Ascending aorta (tissue), 2 donors: ENCODE results near the gene DCAF10. TPM values are rescaled to one million over a fixed set of nuclear protein-coding genes. Genes with fewer than 3 reads are reported as not detected.

Source experiments
- DNase-seq, 2 donors: peaks; one replicate each; pipeline ENCODE4 v3.0.0-alpha.2; 2019; ENCODE audit warnings: low spot score in 2 of 2
- H3K27ac ChIP-seq, 2 donors: fragments of 200-600 bp; sonication (generic); one replicate each; pipeline ENCODE4 v1.5.1; 2016 to 2017; ENCODE audit warnings: mild to moderate bottlenecking in 1 of 2
- H3K27me3 ChIP-seq: fragments of 200-600 bp; sonication (generic); one replicate; pipeline ENCODE4 v1.5.1; 2017
- H3K36me3 ChIP-seq, 2 donors: fragments of 200-600 bp; sonication (generic); one replicate each; pipeline ENCODE4 v1.5.1; 2016
- H3K4me1 ChIP-seq, 2 donors: fragments of 200-600 bp; sonication (generic); one replicate each; pipeline ENCODE4 v1.5.1; 2016 to 2017; ENCODE audit warnings: mild to moderate bottlenecking in 1 of 2
- H3K4me3 ChIP-seq, 2 donors: fragments of 200-600 bp; sonication (generic); one replicate each; pipeline ENCODE4 v1.5.1; 2016 to 2017; ENCODE audit warnings: mild to moderate bottlenecking in 1 of 2
- H3K9me3 ChIP-seq, 2 donors: fragments of 200-600 bp; sonication (generic); one replicate each; pipeline ENCODE4 v1.5.1; 2016
- intact Hi-C: fragments of 100-400 bp; cut with DNase I; formaldehyde crosslinking; loops from one replicate; pipeline ENCODE4 v1.15.1; 2023
- total RNA-seq: library from RNA; depleted of rRNA; stranded (reverse); fragments of >200 nt; gene quantifications from one replicate; pipeline ENCODE4 v1.1.0, GENCODE V29; 2016
- TF ChIP-seq, protein P1 (sequence below), 3 experiments: fragments of 200-600 bp in 2 of 3; fragments of 450-650 bp in 1 of 3; sonication (generic) in 2 of 3; IDR thresholded peaks; one replicate each; pipeline ENCODE4 v1.5.1; 2016 to 2019; ENCODE audit warnings: antibody characterized with exemption in 3 of 3, mild to moderate bottlenecking in 1 of 3, moderate library complexity in 1 of 3

DCAF10 gene
- total RNA-seq, 1 donor from 2014 or later: 23.5 TPM

DNA sequence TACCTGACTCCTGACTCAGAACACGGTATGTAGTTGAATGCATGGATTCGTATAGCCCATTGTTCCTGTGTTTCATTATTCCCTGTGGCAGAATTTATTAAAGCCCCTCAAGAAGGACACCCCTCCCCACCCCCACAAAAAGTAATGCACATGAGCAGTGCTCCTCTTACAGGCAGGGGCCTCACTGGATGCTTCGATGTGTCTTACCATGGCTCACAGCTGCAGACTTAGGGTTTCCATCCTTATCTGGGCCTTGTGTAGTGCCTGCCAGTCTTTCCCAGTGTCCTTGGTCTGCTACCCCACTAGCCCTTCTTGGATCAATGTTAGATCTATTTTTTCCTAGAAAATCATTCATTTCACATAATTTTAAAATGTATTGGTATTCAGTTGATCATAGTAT lies 30.6 kb upstream of the DCAF10 start:
- H3K9me3 ChIP-seq: no peaks in the 10 kb centered on the region
- no peaks in the 10 kb centered on the region for H3K4me1 ChIP-seq
- H3K4me3 ChIP-seq: no peak overlapping the region
- no peaks in the 10 kb centered on the region for H3K27me3 ChIP-seq
- no peak overlapping the region for H3K27ac ChIP-seq
- TF ChIP-seq, protein P1, sequence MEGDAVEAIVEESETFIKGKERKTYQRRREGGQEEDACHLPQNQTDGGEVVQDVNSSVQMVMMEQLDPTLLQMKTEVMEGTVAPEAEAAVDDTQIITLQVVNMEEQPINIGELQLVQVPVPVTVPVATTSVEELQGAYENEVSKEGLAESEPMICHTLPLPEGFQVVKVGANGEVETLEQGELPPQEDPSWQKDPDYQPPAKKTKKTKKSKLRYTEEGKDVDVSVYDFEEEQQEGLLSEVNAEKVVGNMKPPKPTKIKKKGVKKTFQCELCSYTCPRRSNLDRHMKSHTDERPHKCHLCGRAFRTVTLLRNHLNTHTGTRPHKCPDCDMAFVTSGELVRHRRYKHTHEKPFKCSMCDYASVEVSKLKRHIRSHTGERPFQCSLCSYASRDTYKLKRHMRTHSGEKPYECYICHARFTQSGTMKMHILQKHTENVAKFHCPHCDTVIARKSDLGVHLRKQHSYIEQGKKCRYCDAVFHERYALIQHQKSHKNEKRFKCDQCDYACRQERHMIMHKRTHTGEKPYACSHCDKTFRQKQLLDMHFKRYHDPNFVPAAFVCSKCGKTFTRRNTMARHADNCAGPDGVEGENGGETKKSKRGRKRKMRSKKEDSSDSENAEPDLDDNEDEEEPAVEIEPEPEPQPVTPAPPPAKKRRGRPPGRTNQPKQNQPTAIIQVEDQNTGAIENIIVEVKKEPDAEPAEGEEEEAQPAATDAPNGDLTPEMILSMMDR (IDR thresholded peaks at IDR 0.05): no peak
- peaks cover 31 to 41% of the 10 kb centered on the region in 2 donors for H3K36me3 ChIP-seq
- intact Hi-C loops: no loop called here
- DNase-seq: no peak

DNA sequence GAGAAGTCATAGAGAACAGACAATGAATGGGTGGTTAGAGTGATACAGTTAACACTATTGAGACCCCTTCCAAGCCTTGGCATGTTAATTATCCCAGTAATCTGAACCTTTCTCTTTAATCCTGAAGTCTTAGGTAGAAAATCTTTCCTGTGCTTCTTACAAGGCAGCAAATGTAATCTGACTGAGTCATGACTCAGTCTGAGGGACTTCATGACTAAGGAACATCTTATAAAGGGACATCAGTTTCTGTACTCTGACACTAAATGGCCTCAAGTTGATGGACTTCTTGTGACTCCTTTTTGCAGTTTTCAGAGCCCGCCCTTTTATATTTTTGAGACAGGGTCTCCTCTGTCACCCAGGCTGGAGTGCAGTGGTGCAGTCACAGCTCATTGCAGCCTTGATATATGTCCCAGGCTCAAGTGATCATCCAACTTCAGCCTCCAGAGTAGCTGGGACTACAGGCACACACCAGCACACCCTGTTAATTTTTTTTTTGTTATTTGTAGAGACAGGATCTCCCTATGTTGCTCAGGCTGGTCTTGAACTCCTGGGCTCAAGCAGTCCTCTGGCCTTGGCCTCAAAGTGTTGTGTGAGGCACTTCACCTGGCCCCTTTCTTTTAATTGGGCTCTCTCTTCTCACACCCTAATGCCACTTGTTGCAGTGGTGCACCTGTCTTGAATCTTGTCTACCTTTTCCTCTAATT lies 25.2 kb upstream of the DCAF10 start:
- intact Hi-C loops: no loop called here
- H3K4me3 ChIP-seq: no peak overlapping the region
- DNase-seq: no peak
- TF ChIP-seq, protein P1 (IDR thresholded peaks at IDR 0.05): no peak
- H3K36me3 ChIP-seq: peaks cover 35 to 62% of the 10 kb centered on the region in 2 donors
- H3K4me1 ChIP-seq: no peaks in the 10 kb centered on the region
- no peaks in the 10 kb centered on the region for H3K27me3 ChIP-seq
- H3K9me3 ChIP-seq: no peaks in the 10 kb centered on the region
- H3K27ac ChIP-seq: no peak overlapping the region

DNA sequence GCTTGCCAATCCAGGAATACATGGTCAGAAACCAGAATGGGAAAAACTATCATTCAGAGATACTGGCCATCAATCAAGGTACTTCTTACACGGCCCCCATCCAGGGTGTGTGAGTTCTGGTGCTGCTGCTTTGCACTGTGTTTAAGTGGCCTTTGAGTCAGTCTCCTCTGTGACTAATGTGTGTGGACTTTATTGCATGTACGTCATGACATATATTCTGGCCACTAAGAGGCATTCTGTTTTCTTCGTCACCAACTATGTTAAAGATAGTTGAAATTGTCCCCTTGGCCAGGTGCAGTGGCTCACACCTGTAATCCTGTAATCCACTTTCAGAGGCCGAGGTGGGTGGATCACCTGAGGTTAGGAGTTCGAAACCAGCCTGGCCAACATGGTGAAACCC lies 24.3 kb upstream of the DCAF10 start:
- Histone ChIP-seq H3K27me3 (no peaks in the 10 kb centered on the region), H3K4me3 (no peak overlapping the region), H3K9me3 (no peaks in the 10 kb centered on the region), H3K4me1 (no peaks in the 10 kb centered on the region), H3K36me3 (peaks cover 29 to 60% of the 10 kb centered on the region in 2 donors), H3K27ac (no peak overlapping the region)
- TF ChIP-seq, protein P1 (IDR thresholded peaks at IDR 0.05): no peak
- no peak for DNase-seq
- intact Hi-C loops: no loop called here

- DNase-seq: no peak
- peaks cover 24 to 75% of the 10 kb centered on the region in 2 donors for H3K36me3 ChIP-seq
- intact Hi-C loops: no loop called here
These were observed 22.1 kb upstream of the DCAF10 start for GRCh38 chr9:37778534-37778933.

GRCh38 chr9:37784291-37784615 lies 16.3 kb upstream of the DCAF10 start:
- peak overlapping the region; percentile 78 to 81 for H3K27ac ChIP-seq
- intact Hi-C loops: loop anchor here (10.0 kb wide), 2 partner anchors 121 to 189 kb away; partner anchors contain the start of genes SLC25A51 and TOMM5
- TF ChIP-seq, protein P1 (IDR thresholded peaks at IDR 0.05): no peak

More at GRCh38 chr9:37778534-37778933, 22.1 kb upstream of the DCAF10 start:
- Histone ChIP-seq H3K27ac (no peak overlapping the region), H3K27me3 (no peaks in the 10 kb centered on the region), H3K4me1 (peaks cover 0 to 3% of the 10 kb centered on the region in 2 donors), H3K9me3 (no peaks in the 10 kb centered on the region), H3K4me3 (no peak overlapping the region)
- TF ChIP-seq, protein P1 (IDR thresholded peaks at IDR 0.05): no peak

More at GRCh38 chr9:37784291-37784615, 16.3 kb upstream of the DCAF10 start:
- Histone ChIP-seq H3K4me1 (peaks cover 0 to 10% of the 10 kb centered on the region in 2 donors), H3K27me3 (no peaks in the 10 kb centered on the region), H3K9me3 (no peaks in the 10 kb centered on the region), H3K4me3 (peak overlapping the region; percentile 89 to 90), H3K36me3 (peaks cover 8 to 38% of the 10 kb centered on the region in 2 donors)
- no peak for DNase-seq
